Lung (tissue), 12 donors: ENCODE measurements around the gene UBE2Q1. TPM values are rescaled to one million over a fixed set of nuclear protein-coding genes. Genes with fewer than 3 reads are reported as not detected.

Source experiments
- ATAC-seq: fragments of 200-7000 bp; cut with Tn5 transposase; one replicate; pipeline ENCODE4 v1.9.1; 2020; ENCODE audit warnings: moderate number of reproducible peaks; ENCODE audit not compliant: insufficient read depth, low FRiP score
- DNase-seq, 3 donors: peaks; one replicate each; pipeline ENCODE4 v3.0.0-alpha.2; 2013 to 2017
- H3K27ac ChIP-seq, 2 donors: one replicate each; pipeline ENCODE4 v1.5.1; 2013; ENCODE audit warnings: mild to moderate bottlenecking in 2 of 2, moderate library complexity in 2 of 2, control low read depth in 1 of 2, inconsistent platforms in 1 of 2, low read depth in 1 of 2, low read length in 1 of 2
- H3K27me3 ChIP-seq, 3 donors: one replicate each; pipeline ENCODE4 v1.5.1; 2013; ENCODE audit warnings: low read length in 2 of 3; ENCODE audit not compliant: control insufficient read depth in 3 of 3, insufficient read depth in 3 of 3
- H3K36me3 ChIP-seq, 4 donors: one replicate each; pipeline ENCODE4 v1.5.1; 2013; ENCODE audit warnings: low read length in 4 of 4, mild to moderate bottlenecking in 1 of 4, moderate library complexity in 1 of 4; ENCODE audit not compliant: control insufficient read depth in 4 of 4, insufficient read depth in 4 of 4
- H3K4me1 ChIP-seq, 5 donors: one replicate each; pipeline ENCODE4 v1.5.1; 2013; ENCODE audit warnings: low read length in 5 of 5, mild to moderate bottlenecking in 2 of 5, moderate library complexity in 1 of 5; ENCODE audit not compliant: control insufficient read depth in 5 of 5, insufficient read depth in 5 of 5
- H3K4me3 ChIP-seq: one replicate; pipeline ENCODE4 v1.5.1; 2013; ENCODE audit warnings: mild to moderate bottlenecking, control low read depth, moderate library complexity
- H3K9ac ChIP-seq, 2 donors: one replicate each; pipeline ENCODE4 v1.5.1; 2013; ENCODE audit warnings: low read length in 2 of 2, control low read depth in 1 of 2; ENCODE audit not compliant: insufficient read depth in 1 of 2
- H3K9me3 ChIP-seq, 4 donors: one replicate each; pipeline ENCODE4 v1.5.1; 2013; ENCODE audit warnings: low read length in 3 of 4, mild to moderate bottlenecking in 1 of 4, moderate library complexity in 1 of 4; ENCODE audit not compliant: control insufficient read depth in 4 of 4, insufficient read depth in 3 of 4
- CTCF ChIP-seq: IDR thresholded peaks from 2 replicates; pipeline ENCODE4 v1.5.1; 2012; ENCODE audit warnings: mild to moderate bottlenecking; ENCODE audit errors: control extremely low read depth, extremely low read depth
- WGBS, 2 donors: extraction: QIAGEN DNeasy Blood & Tissue Kit; methylation state at CpG; one replicate each; pipeline ENCODE4 v1.1.7; 2013; 5-methylcytosine and 5-hydroxymethylcytosine counted together
- polyA plus RNA-seq, 2 donors: library from polyadenylated mRNA; stranded (reverse); fragments of 200-250 nt; gene quantifications; one replicate each; pipeline ENCODE4 v1.2.1, GENCODE V29; 2013
- total RNA-seq, 2 donors: library from RNA; depleted of rRNA in 1 of 2; stranded (reverse); fragments of >200 nt in 1 of 2; gene quantifications; one replicate each; pipeline ENCODE4 v1.2.1, GENCODE V29; 2014 to 2021
- donor health status: control.
- donor health status: control.
- donor health status: Bipolar disorder and iron deficiency.
- donor health status: healthy.
- donor health status: DM: yes; HTN: yes; CAD: no.

Gene UBE2Q1
- total and polyA plus RNA-seq, 4 donors = 34.3 to 87.3 (median 43.3) TPM

DNA sequence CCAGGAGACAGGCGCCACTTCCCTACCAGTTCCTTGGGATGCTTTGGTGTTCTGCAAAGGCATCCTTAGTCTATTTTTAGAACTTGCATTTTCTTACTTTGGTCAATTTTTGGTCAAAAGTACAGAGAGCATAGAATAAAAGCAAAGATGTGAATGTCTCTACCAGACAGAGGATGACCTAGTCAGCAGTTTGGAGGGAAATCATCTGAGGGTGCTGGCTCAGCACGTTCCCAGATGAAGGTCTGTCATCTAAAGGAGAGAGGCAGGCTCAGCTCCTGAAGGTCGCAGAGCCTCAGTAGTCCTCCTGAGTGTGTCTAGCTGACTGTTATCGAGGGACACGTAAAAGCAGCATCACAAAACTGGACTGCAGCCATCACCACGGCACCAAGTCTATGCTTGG lies 24.4 kb upstream of the UBE2Q1 start:
- Histone ChIP-seq H3K27me3 (no peaks in the 10 kb centered on the region), H3K27ac (no peak overlapping the region), H3K9me3 (no peaks in the 10 kb centered on the region), H3K4me1 (peaks cover 0 to 14% (median 3%) of the 10 kb centered on the region in 5 donors), H3K4me3 (no peak overlapping the region), H3K9ac (no peak overlapping the region), H3K36me3 (peaks cover 44 to 76% (median 55%) of the 10 kb centered on the region in 4 donors)
- ATAC-seq = no peak
- DNase-seq = no peak
- 92 to 93% methylated on average over 6 of the region's 6 CpGs for WGBS, 2 donors
- TF ChIP-seq CTCF = no peak

DNA sequence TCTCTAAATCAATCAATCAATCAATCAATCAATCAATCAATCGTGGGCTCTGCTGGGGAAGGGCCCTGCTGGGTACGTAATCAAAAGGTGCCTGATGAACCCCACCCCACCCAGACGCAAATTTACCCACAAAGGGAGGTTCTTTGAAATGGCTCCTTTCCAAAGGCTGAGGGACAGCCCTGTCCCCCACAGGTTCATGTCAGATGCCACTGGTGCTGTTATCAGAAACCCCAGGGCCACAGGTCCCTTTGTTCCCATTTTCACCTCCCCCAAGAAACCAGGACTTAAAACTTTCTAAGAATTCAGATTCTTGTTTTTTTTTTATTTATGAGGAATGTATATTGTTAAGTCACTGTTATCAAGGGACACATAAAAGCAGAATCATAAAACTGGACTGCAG lies 23.3 kb upstream of the UBE2Q1 start:
- Histone ChIP-seq H3K27ac (no peak overlapping the region), H3K4me3 (no peak overlapping the region), H3K27me3 (no peaks in the 10 kb centered on the region), H3K4me1 (peaks cover 0 to 18% (median 5%) of the 10 kb centered on the region in 5 donors), H3K36me3 (peaks cover 36 to 69% (median 46%) of the 10 kb centered on the region in 4 donors), H3K9me3 (no peaks in the 10 kb centered on the region), H3K9ac (no peak overlapping the region)
- no peak for DNase-seq
- no peak for TF ChIP-seq CTCF
- no peak for ATAC-seq
- WGBS, 2 donors = 76 to 83% methylated on average over 3 of the region's 3 CpGs

GRCh38 chr1:154579374-154579773 lies 20.9 kb upstream of the UBE2Q1 start:
- H3K4me3 ChIP-seq = no peak overlapping the region
- H3K27me3 ChIP-seq = no peaks in the 10 kb centered on the region
- 92% methylated on average over 8 of the region's 8 CpGs for WGBS, 2 donors
- no peak overlapping the region for H3K27ac ChIP-seq
- no peak overlapping the region for H3K9ac ChIP-seq
- ATAC-seq = no peak
- H3K4me1 ChIP-seq = peaks cover 0 to 16% (median 5%) of the 10 kb centered on the region in 5 donors
- TF ChIP-seq CTCF = no peak
- no peak for DNase-seq
- no peaks in the 10 kb centered on the region for H3K9me3 ChIP-seq
- peaks cover 14 to 46% (median 25%) of the 10 kb centered on the region in 4 donors for H3K36me3 ChIP-seq

GRCh38 chr1:154578058-154578418 lies 19.6 kb upstream of the UBE2Q1 start:
- DNase-seq (peak; percentile 61 to 69 (median 63)), ATAC-seq (no peak)
- Histone ChIP-seq H3K36me3 (peaks cover 6 to 36% (median 16%) of the 10 kb centered on the region in 4 donors), H3K4me1 (peaks cover 0 to 9% (median 5%) of the 10 kb centered on the region in 5 donors), H3K9ac (no peak overlapping the region), H3K4me3 (no peak overlapping the region), H3K27me3 (no peaks in the 10 kb centered on the region), H3K9me3 (no peaks in the 10 kb centered on the region), H3K27ac (peak overlapping the region in 1 of 2 donors; percentile 6)
- 48 to 63% methylated on average over 6 of the region's 6 CpGs for WGBS, 2 donors
- no peak for TF ChIP-seq CTCF
